Amniotic stem cell (primary cell): ENCODE results near the gene LGR4.
"Not testable (repeated sequence)": the region's sequence is repeated elsewhere in the genome, so short reads cannot be mapped to it uniquely, and the experiment has no call there.

Experiments used
- DNase-seq: peaks from one replicate; lab custom pipeline; 2025; lab: John Stamatoyannopoulos, UW

The LGR4 gene

GRCh38 chr11:27456795-27457329 is 15.7 kb downstream of the LGR4 start:
- no peak for DNase-seq

GRCh38 chr11:27456140-27456794 is 16.3 kb downstream of the LGR4 start:
- DNase-seq: peak; percentile 39

- DNase-seq: no peak
Measured at GRCh38 chr11:27455667-27456066, 16.9 kb downstream of the LGR4 start.

- DNase-seq: no peak
Measured at GRCh38 chr11:27453701-27454100, 18.9 kb downstream of the LGR4 start.

GRCh38 chr11:27452147-27452546 is 20.4 kb downstream of the LGR4 start:
- no peak for DNase-seq

- DNase-seq: no peak
Measured at GRCh38 chr11:27451244-27451965, 21.2 kb downstream of the LGR4 start.

GRCh38 chr11:27448184-27448540 is 24.4 kb downstream of the LGR4 start:
- DNase-seq: not testable (repeated sequence)

GRCh38 chr11:27447288-27448183 is 25.1 kb downstream of the LGR4 start:
- no peak for DNase-seq

- no peak for DNase-seq
Measured at GRCh38 chr11:27445625-27446024, 27.0 kb downstream of the LGR4 start.

- no peak for DNase-seq
Measured at GRCh38 chr11:27444801-27445215, 27.8 kb downstream of the LGR4 start.

GRCh38 chr11:27443746-27444507 is 28.7 kb downstream of the LGR4 start:
- no peak for DNase-seq

- no peak for DNase-seq
Measured at GRCh38 chr11:27443227-27443626, 29.4 kb downstream of the LGR4 start.

- no peak for DNase-seq
Measured at GRCh38 chr11:27440090-27440489, 32.5 kb downstream of the LGR4 start.

GRCh38 chr11:27438595-27438981 is 34.0 kb downstream of the LGR4 start:
- no peak for DNase-seq

GRCh38 chr11:27437829-27438594 is 34.6 kb downstream of the LGR4 start:
- DNase-seq: no peak

GRCh38 chr11:27436916-27437315 is 35.7 kb downstream of the LGR4 start:
- no peak for DNase-seq

- no peak for DNase-seq
Measured at GRCh38 chr11:27433742-27434141, 38.8 kb downstream of the LGR4 start.

- no peak for DNase-seq
Measured at GRCh38 chr11:27431808-27432207, 40.8 kb downstream of the LGR4 start.

- DNase-seq: no peak
Measured at GRCh38 chr11:27429761-27430393, 42.7 kb downstream of the LGR4 start.

GRCh38 chr11:27427183-27427980 is 45.2 kb downstream of the LGR4 start:
- no peak for DNase-seq
